Measurements from ENCODE around the gene LSS. TPM values are rescaled to one million over a fixed set of nuclear protein-coding genes. Genes with fewer than 3 reads are reported as not detected.
"Not testable (repeated sequence)": the region's sequence is repeated elsewhere in the genome, so short reads cannot be mapped to it uniquely, and the experiment has no call there.

Gene LSS
- total and polyA plus RNA-seq, 3 experiments from 2014 or later = 16.1 to 20.4 (median 19.6) TPM

- Mint-ChIP-seq H3K36me3 (no peaks in the 10 kb centered on the region), H3K4me1 (peaks cover 0 to 17% (median 9%) of the 10 kb centered on the region in 3 donors), H3K4me3 (no peak overlapping the region), H3K27ac (no peak overlapping the region), H3K27me3 (peaks cover 1 to 16% of the 10 kb centered on the region in 2 donors), H3K9me3 (peaks cover 0 to 4% (median 0%) of the 10 kb centered on the region in 5 donors)
- no peaks in the 10 kb centered on the region for H3K36me3 ChIP-seq (ENCODE audit: insufficient read depth, low read length)
- POLR2A ChIA-PET = no interaction called here
- CTCF ChIA-PET = no interaction called here
- peaks cover 6% of the 10 kb centered on the region for H3K27me3 ChIP-seq (ENCODE audit: insufficient read depth, low read length, poor library complexity, severe bottlenecking)
- DNase-seq = no peak
- H3K9me3 ChIP-seq (ENCODE audit: low read length) = no peaks in the 10 kb centered on the region
- H3K4me3 ChIP-seq (ENCODE audit: low read length) = no peak overlapping the region
- no peak overlapping the region for H3K27ac ChIP-seq (ENCODE audit: low read depth, low read length)
- peaks cover 15% of the 10 kb centered on the region for H3K4me1 ChIP-seq (ENCODE audit: insufficient read depth, low read length)
Observed at GRCh38 chr21:46181953-46182547, 46.5 kb downstream of the LSS start.

- no peak for DNase-seq
- CTCF ChIA-PET = no interaction called here
- H3K27me3 ChIP-seq (ENCODE audit: insufficient read depth, low read length, poor library complexity, severe bottlenecking) = peaks cover 6% of the 10 kb centered on the region
- peaks cover 15% of the 10 kb centered on the region for H3K4me1 ChIP-seq (ENCODE audit: insufficient read depth, low read length)
- Mint-ChIP-seq H3K9me3 (peaks cover 0 to 4% (median 0%) of the 10 kb centered on the region in 5 donors), H3K4me3 (peak overlapping the region in 1 of 7 donors; percentile 6), H3K36me3 (peaks cover 0 to 5% (median 0%) of the 10 kb centered on the region in 3 donors), H3K4me1 (peaks cover 0 to 17% (median 9%) of the 10 kb centered on the region in 3 donors), H3K27ac (no peak overlapping the region), H3K27me3 (peaks cover 1 to 16% of the 10 kb centered on the region in 2 donors)
- POLR2A ChIA-PET = no interaction called here
- H3K9me3 ChIP-seq (ENCODE audit: low read length) = no peaks in the 10 kb centered on the region
- H3K27ac ChIP-seq (ENCODE audit: low read depth, low read length) = no peak overlapping the region
- H3K36me3 ChIP-seq (ENCODE audit: insufficient read depth, low read length) = no peaks in the 10 kb centered on the region
- H3K4me3 ChIP-seq (ENCODE audit: low read length) = no peak overlapping the region
Observed at GRCh38 chr21:46181436-46181835, 47.1 kb downstream of the LSS start.

- Mint-ChIP-seq H3K9me3 (peaks cover 0 to 9% (median 5%) of the 10 kb centered on the region in 5 donors), H3K27me3 (peaks cover 3 to 21% of the 10 kb centered on the region in 2 donors), H3K4me3 (no peak overlapping the region), H3K36me3 (peaks cover 0 to 10% (median 0%) of the 10 kb centered on the region in 3 donors), H3K4me1 (peaks cover 0 to 17% (median 9%) of the 10 kb centered on the region in 3 donors), H3K27ac (no peak overlapping the region)
- Histone ChIP-seq H3K36me3 (ENCODE audit: insufficient read depth, low read length) (no peaks in the 10 kb centered on the region), H3K27ac (ENCODE audit: low read depth, low read length) (no peak overlapping the region), H3K9me3 (ENCODE audit: low read length) (no peaks in the 10 kb centered on the region), H3K4me1 (ENCODE audit: insufficient read depth, low read length) (peaks cover 15% of the 10 kb centered on the region), H3K4me3 (ENCODE audit: low read length) (no peak overlapping the region), H3K27me3 (ENCODE audit: insufficient read depth, low read length, poor library complexity, severe bottlenecking) (peaks cover 6% of the 10 kb centered on the region)
- CTCF ChIA-PET = no interaction called here
- DNase-seq = no peak
- POLR2A ChIA-PET = no interaction called here
Observed at GRCh38 chr21:46180778-46181391, 47.7 kb downstream of the LSS start.

- DNase-seq = no peak
- peaks cover 3 to 21% of the 10 kb centered on the region in 2 donors for H3K27me3 Mint-ChIP-seq
- H3K27ac Mint-ChIP-seq = no peak overlapping the region
- ChIA-PET CTCF (no interaction called here), POLR2A (no interaction called here)
- peaks cover 3 to 13% (median 10%) of the 10 kb centered on the region in 5 donors for H3K9me3 Mint-ChIP-seq
- peaks cover 0 to 12% (median 7%) of the 10 kb centered on the region in 3 donors for H3K4me1 Mint-ChIP-seq
- Histone ChIP-seq H3K4me3 (ENCODE audit: low read length) (no peak overlapping the region), H3K27ac (ENCODE audit: low read depth, low read length) (no peak overlapping the region), H3K9me3 (ENCODE audit: low read length) (no peaks in the 10 kb centered on the region), H3K4me1 (ENCODE audit: insufficient read depth, low read length) (peaks cover 11% of the 10 kb centered on the region), H3K36me3 (ENCODE audit: insufficient read depth, low read length) (no peaks in the 10 kb centered on the region), H3K27me3 (ENCODE audit: insufficient read depth, low read length, poor library complexity, severe bottlenecking) (peaks cover 6% of the 10 kb centered on the region)
- peaks cover 0 to 17% (median 0%) of the 10 kb centered on the region in 3 donors for H3K36me3 Mint-ChIP-seq
- H3K4me3 Mint-ChIP-seq = peak overlapping the region in 1 of 7 donors; percentile 9
Observed at GRCh38 chr21:46180079-46180722, 48.4 kb downstream of the LSS start.

GRCh38 chr21:46179708-46180078, 48.9 kb downstream of the LSS start:
- peaks cover 8 to 18% (median 15%) of the 10 kb centered on the region in 5 donors for H3K9me3 Mint-ChIP-seq
- peaks cover 5 to 21% of the 10 kb centered on the region in 2 donors for H3K27me3 Mint-ChIP-seq
- Histone ChIP-seq H3K27ac (ENCODE audit: low read depth, low read length) (no peak overlapping the region), H3K4me1 (ENCODE audit: insufficient read depth, low read length) (peaks cover 6% of the 10 kb centered on the region), H3K36me3 (ENCODE audit: insufficient read depth, low read length) (no peaks in the 10 kb centered on the region), H3K4me3 (ENCODE audit: low read length) (no peak overlapping the region), H3K27me3 (ENCODE audit: insufficient read depth, low read length, poor library complexity, severe bottlenecking) (peaks cover 6% of the 10 kb centered on the region), H3K9me3 (ENCODE audit: low read length) (no peaks in the 10 kb centered on the region)
- no peak overlapping the region for H3K4me3 Mint-ChIP-seq
- no peak for DNase-seq
- ChIA-PET CTCF (no interaction called here), POLR2A (no interaction called here)
- peak overlapping the region in 1 of 8 donors; percentile 47 for H3K27ac Mint-ChIP-seq
- H3K36me3 Mint-ChIP-seq = peaks cover 0 to 22% (median 0%) of the 10 kb centered on the region in 3 donors
- H3K4me1 Mint-ChIP-seq = peaks cover 0 to 7% (median 3%) of the 10 kb centered on the region in 3 donors

- Histone ChIP-seq H3K4me3 (ENCODE audit: low read length) (no peak overlapping the region), H3K4me1 (ENCODE audit: insufficient read depth, low read length) (peaks cover 3% of the 10 kb centered on the region), H3K27me3 (ENCODE audit: insufficient read depth, low read length, poor library complexity, severe bottlenecking) (peaks cover 1% of the 10 kb centered on the region), H3K27ac (ENCODE audit: low read depth, low read length) (no peak overlapping the region), H3K36me3 (ENCODE audit: insufficient read depth, low read length) (no peaks in the 10 kb centered on the region), H3K9me3 (ENCODE audit: low read length) (no peaks in the 10 kb centered on the region)
- H3K27ac Mint-ChIP-seq = no peak overlapping the region
- peaks cover 0 to 27% (median 2%) of the 10 kb centered on the region in 3 donors for H3K36me3 Mint-ChIP-seq
- H3K27me3 Mint-ChIP-seq = peaks cover 5 to 23% of the 10 kb centered on the region in 2 donors
- H3K9me3 Mint-ChIP-seq = peaks cover 13 to 23% (median 22%) of the 10 kb centered on the region in 5 donors
- no peak overlapping the region for H3K4me3 Mint-ChIP-seq
- CTCF ChIA-PET = no interaction called here
- H3K4me1 Mint-ChIP-seq = peaks cover 0 to 2% (median 0%) of the 10 kb centered on the region in 3 donors
- DNase-seq = no peak
- POLR2A ChIA-PET = no interaction called here
Observed at GRCh38 chr21:46178961-46179360, 49.6 kb downstream of the LSS start.

- CTCF ChIA-PET; POLR2A ChIA-PET; H3K4me1 Mint-ChIP-seq; DNase-seq; H3K36me3 ChIP-seq (ENCODE audit: insufficient read depth, low read length); H3K4me1 ChIP-seq (ENCODE audit: insufficient read depth, low read length); H3K27ac ChIP-seq (ENCODE audit: low read depth, low read length); H3K4me3 ChIP-seq (ENCODE audit: low read length); H3K9me3 ChIP-seq (ENCODE audit: low read length); H3K27ac Mint-ChIP-seq; H3K4me3 Mint-ChIP-seq; H3K27me3 ChIP-seq (ENCODE audit: insufficient read depth, low read length, poor library complexity, severe bottlenecking): not testable (repeated sequence)
- H3K9me3 Mint-ChIP-seq = peaks cover 13 to 33% (median 25%) of the 10 kb centered on the region in 5 donors
- peaks cover 8 to 29% of the 10 kb centered on the region in 2 donors for H3K27me3 Mint-ChIP-seq
- peaks cover 0 to 27% (median 2%) of the 10 kb centered on the region in 3 donors for H3K36me3 Mint-ChIP-seq
Observed at GRCh38 chr21:46176443-46177129, 52.0 kb downstream of the LSS start.

- H3K27me3 ChIP-seq (ENCODE audit: insufficient read depth, low read length, poor library complexity, severe bottlenecking) = no peaks in the 10 kb centered on the region
- H3K4me3 Mint-ChIP-seq = no peak overlapping the region
- H3K4me1 ChIP-seq (ENCODE audit: insufficient read depth, low read length) = peaks cover 6% of the 10 kb centered on the region
- ChIA-PET CTCF (no interaction called here), POLR2A (no interaction called here)
- H3K27ac ChIP-seq (ENCODE audit: low read depth, low read length) = no peak overlapping the region
- H3K9me3 Mint-ChIP-seq = peaks cover 13 to 34% (median 25%) of the 10 kb centered on the region in 5 donors
- H3K27ac Mint-ChIP-seq = no peak overlapping the region
- H3K36me3 Mint-ChIP-seq = peaks cover 0 to 27% (median 2%) of the 10 kb centered on the region in 3 donors
- peaks cover 5 to 7% (median 6%) of the 10 kb centered on the region in 3 donors for H3K4me1 Mint-ChIP-seq
- H3K36me3 ChIP-seq (ENCODE audit: insufficient read depth, low read length) = no peaks in the 10 kb centered on the region
- H3K9me3 ChIP-seq (ENCODE audit: low read length) = no peaks in the 10 kb centered on the region
- H3K27me3 Mint-ChIP-seq = peaks cover 8 to 26% of the 10 kb centered on the region in 2 donors
- DNase-seq = no peak
- H3K4me3 ChIP-seq (ENCODE audit: low read length) = no peak overlapping the region
Observed at GRCh38 chr21:46173573-46173972, 55.0 kb downstream of the LSS start.

All from CD8-positive, alpha-beta memory T cell (primary cell).